Measurements from ENCODE around the gene MYRIP.

The MYRIP gene

GRCh38 chr3:40299721-40300335, 490.4 kb downstream of the MYRIP start:
- peak in 1 of 2 experiments; percentile 24 for DNase-seq

- no peak for DNase-seq
Observed at GRCh38 chr3:40302784-40303183, 493.4 kb downstream of the MYRIP start.

- DNase-seq: no peak
Observed at GRCh38 chr3:40304352-40304751, 494.9 kb downstream of the MYRIP start.

DNA sequence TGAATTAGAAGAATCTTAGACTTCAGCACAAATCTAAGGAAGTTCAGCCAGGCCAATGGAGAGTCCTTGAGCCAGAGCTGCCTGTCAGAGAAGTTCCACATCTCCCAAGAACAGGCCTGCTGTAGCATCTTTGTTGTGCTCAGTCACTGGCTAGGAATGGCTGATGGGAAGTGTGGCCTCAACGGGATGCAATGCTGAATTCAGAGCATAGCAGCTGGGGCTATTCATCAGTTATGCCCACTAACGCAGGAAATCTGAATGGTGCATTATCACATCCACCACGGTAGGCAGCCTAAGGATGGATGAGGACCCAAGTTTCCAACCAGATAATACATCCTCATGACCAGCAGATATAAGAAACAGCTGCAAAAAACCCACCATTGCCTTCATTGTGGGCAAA, 496.9 kb downstream of the MYRIP start:
- DNase-seq: no peak

- no peak for DNase-seq
Observed at GRCh38 chr3:40307176-40307575, 497.8 kb downstream of the MYRIP start.

- no peak for DNase-seq
Observed at GRCh38 chr3:40308725-40309417, 499.5 kb downstream of the MYRIP start.

GRCh38 chr3:40309418-40309924, 500.1 kb downstream of the MYRIP start, which contains the start of gene EIF1B:
TSS of gene EIF1B (plus strand) at chr3:40309707. CDS start at chr3:40309942, 235 bp downstream.
- DNase-seq: peak; percentile 95 to 99
